Stimulated activated memory B cell treated with anti-CD40 and anti-IgM and Interleukin-4, amounts not matched to agents 10 μg/mL and 1 μg/mL and 100 μg/mL, for 72 hours (primary cell): ENCODE data around the gene GPATCH8.

Source experiments
- ATAC-seq: fragments of 150-1000 bp; cut with Tn5 transposase; 2 replicates; pipeline ENCODE4 v1.10.0; 2021
- H3K27ac Mint-ChIP-seq: one replicate; pipeline ENCODE4 v1.8.0; 2022; ENCODE audit warnings: mild to moderate bottlenecking, mixed read lengths
- H3K27me3 Mint-ChIP-seq: one replicate; pipeline ENCODE4 v1.8.0; 2022; ENCODE audit warnings: mixed read lengths
- H3K36me3 Mint-ChIP-seq: one replicate; pipeline ENCODE4 v1.8.0; 2022; ENCODE audit warnings: mixed read lengths
- H3K4me1 Mint-ChIP-seq: one replicate; pipeline ENCODE4 v1.8.0; 2022; ENCODE audit warnings: mixed read lengths
- H3K4me3 Mint-ChIP-seq: one replicate; pipeline ENCODE4 v1.8.0; 2022; ENCODE audit warnings: mild to moderate bottlenecking, moderate library complexity, mixed read lengths
- H3K9me3 Mint-ChIP-seq: one replicate; pipeline ENCODE4 v1.8.0; 2022; ENCODE audit warnings: mixed read lengths

GPATCH8 gene

DNA sequence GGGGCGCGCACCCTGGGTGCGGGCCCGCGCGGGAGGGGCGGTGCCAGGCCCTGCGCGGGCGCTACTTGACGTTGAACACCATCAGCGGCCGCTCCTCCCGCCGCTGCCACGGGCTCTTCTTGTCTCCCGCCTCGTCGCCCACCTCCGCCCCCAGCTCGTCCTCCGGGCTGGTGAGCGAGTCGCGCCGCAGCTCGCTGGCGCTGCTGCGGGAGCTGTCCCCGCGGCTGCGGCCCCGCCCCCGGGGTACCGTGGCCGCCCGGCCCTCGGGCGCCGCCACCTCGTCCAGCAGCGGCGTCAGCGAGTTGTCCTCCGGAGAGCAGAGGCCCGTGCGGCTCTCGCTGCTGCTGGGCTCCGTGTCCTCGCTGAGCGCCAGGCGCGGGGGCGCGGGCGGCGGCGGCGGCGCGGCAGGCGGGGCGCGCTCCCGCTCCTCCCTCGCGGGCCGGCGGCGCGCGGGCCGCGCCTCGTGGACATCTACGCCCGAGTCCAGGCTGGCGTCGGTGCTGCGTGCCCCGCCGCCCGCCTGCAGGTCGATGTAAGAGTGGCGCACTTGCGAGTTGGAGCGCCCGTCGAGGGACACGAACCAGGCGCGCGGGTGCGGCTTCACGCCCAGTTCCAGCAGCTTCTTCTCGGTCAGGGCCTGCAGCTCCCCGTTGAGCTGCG is 149.4 kb downstream of the GPATCH8 start:
- H3K27ac Mint-ChIP-seq = no peak overlapping the region
- H3K27me3 Mint-ChIP-seq = no peaks in the 10 kb centered on the region

DNA sequence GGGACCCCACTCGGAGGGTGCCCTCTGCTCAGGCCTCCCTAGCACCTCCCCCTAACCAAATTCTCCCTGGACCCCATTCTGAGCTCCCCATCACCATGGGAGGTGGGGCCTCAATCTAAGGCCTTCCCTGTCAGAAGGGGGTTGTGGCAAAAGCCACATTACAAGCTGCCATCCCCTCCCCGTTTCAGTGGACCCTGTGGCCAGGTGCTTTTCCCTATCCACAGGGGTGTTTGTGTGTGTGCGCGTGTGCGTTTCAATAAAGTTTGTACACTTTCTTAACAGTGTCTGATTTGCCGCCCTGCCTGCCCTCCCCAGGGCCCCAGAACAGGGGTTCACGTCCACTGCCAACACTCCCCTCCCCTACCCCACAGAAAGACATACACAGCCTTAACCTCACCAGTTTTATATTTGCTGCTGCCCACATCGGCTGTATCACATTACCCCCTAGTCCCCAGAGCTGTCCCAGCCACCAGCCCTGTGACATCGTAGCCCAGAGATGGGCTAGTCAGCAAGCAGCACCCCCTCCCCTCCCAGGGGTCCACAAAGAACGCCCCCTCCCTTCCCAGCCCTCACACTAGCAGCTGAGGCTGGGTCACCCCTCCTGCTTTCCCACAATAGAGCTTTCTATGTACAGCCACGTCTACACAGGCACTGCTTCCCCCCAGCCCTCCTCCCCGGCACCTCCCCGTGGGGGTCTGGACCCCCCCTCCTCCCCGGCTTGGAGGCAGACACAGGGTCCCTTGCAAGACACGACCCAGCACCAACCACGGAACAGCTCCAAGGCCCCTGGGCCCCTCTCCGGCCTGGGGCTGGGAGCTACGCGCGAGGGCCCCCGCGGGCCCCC is 150.2 kb downstream of the GPATCH8 start:
- peak overlapping the region; percentile 30 for H3K4me3 Mint-ChIP-seq
- H3K36me3 Mint-ChIP-seq = peaks cover 37% of the 10 kb centered on the region
- no peak overlapping the region for H3K27ac Mint-ChIP-seq
- no peaks in the 10 kb centered on the region for H3K27me3 Mint-ChIP-seq
- no peaks in the 10 kb centered on the region for H3K9me3 Mint-ChIP-seq
- peaks cover 48% of the 10 kb centered on the region for H3K4me1 Mint-ChIP-seq
- ATAC-seq = no peak

More for the DNA sequence above, 149.4 kb downstream of the GPATCH8 start:
- ATAC-seq = peak; percentile 2
- H3K36me3 Mint-ChIP-seq = peaks cover 37% of the 10 kb centered on the region
- H3K4me1 Mint-ChIP-seq = peaks cover 44% of the 10 kb centered on the region
- no peaks in the 10 kb centered on the region for H3K9me3 Mint-ChIP-seq
- H3K4me3 Mint-ChIP-seq = peak overlapping the region; percentile 71

DNA sequence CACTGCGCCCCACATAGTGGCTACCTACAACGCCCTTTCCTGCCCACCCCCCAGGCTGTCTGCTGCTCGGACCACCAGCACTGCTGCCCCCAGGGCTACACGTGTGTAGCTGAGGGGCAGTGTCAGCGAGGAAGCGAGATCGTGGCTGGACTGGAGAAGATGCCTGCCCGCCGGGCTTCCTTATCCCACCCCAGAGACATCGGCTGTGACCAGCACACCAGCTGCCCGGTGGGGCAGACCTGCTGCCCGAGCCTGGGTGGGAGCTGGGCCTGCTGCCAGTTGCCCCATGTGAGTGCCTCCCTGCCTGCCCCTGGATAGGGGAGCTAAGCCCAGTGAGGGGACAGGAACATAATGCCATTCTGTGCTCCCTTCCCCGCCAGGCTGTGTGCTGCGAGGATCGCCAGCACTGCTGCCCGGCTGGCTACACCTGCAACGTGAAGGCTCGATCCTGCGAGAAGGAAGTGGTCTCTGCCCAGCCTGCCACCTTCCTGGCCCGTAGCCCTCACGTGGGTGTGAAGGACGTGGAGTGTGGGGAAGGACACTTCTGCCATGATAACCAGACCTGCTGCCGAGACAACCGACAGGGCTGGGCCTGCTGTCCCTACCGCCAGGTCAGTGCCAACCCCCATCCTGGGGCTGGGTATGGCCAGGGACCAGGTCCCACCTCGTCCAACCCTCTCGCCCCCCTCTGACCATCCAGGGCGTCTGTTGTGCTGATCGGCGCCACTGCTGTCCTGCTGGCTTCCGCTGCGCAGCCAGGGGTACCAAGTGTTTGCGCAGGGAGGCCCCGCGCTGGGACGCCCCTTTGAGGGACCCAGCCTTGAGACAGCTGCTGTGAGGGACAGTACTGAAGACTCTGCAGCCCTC is 151.0 kb downstream of the GPATCH8 start:
- no peak overlapping the region for H3K27ac Mint-ChIP-seq
- H3K36me3 Mint-ChIP-seq = peaks cover 37% of the 10 kb centered on the region
- no peaks in the 10 kb centered on the region for H3K9me3 Mint-ChIP-seq
- no peak for ATAC-seq
- peaks cover 57% of the 10 kb centered on the region for H3K4me1 Mint-ChIP-seq
- H3K4me3 Mint-ChIP-seq = no peak overlapping the region
- H3K27me3 Mint-ChIP-seq = no peaks in the 10 kb centered on the region

DNA sequence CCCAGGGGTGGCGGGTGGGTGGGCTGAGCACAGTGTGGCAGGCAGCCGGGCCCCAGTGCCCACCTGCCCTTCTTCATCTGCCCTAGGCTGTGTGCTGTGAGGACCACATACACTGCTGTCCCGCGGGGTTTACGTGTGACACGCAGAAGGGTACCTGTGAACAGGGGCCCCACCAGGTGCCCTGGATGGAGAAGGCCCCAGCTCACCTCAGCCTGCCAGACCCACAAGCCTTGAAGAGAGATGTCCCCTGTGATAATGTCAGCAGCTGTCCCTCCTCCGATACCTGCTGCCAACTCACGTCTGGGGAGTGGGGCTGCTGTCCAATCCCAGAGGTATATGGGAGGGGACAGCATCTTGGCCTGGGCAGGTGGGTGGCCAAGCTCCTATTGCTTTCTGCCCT is 151.7 kb downstream of the GPATCH8 start:
- H3K9me3 Mint-ChIP-seq = no peaks in the 10 kb centered on the region
- H3K4me1 Mint-ChIP-seq = peaks cover 64% of the 10 kb centered on the region
- H3K36me3 Mint-ChIP-seq = peaks cover 37% of the 10 kb centered on the region
- H3K27ac Mint-ChIP-seq = no peak overlapping the region
- no peak overlapping the region for H3K4me3 Mint-ChIP-seq
- ATAC-seq = no peak
- no peaks in the 10 kb centered on the region for H3K27me3 Mint-ChIP-seq

DNA sequence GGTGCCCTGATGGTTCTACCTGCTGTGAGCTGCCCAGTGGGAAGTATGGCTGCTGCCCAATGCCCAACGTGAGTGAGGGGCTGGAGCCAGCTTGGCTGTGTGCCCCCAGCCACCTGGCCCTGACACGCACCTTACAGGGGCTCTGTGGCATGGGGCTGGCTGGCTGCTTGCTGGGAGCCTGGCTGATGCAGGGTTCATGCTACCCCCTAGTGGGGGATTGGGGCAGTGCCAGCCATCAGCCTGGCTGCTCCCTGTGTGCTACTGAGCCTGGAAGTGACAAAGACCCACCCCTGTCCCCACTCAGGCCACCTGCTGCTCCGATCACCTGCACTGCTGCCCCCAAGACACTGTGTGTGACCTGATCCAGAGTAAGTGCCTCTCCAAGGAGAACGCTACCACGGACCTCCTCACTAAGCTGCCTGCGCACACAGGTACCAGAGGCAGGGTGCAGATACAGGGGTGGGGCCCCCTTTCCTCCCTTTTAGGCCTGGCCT is 152.4 kb downstream of the GPATCH8 start:
- H3K27me3 Mint-ChIP-seq = no peaks in the 10 kb centered on the region
- H3K4me3 Mint-ChIP-seq = no peak overlapping the region
- H3K9me3 Mint-ChIP-seq = no peaks in the 10 kb centered on the region
- peaks cover 43% of the 10 kb centered on the region for H3K36me3 Mint-ChIP-seq
- H3K4me1 Mint-ChIP-seq = peaks cover 71% of the 10 kb centered on the region
- no peak for ATAC-seq
- H3K27ac Mint-ChIP-seq = peak overlapping the region; percentile 28

DNA sequence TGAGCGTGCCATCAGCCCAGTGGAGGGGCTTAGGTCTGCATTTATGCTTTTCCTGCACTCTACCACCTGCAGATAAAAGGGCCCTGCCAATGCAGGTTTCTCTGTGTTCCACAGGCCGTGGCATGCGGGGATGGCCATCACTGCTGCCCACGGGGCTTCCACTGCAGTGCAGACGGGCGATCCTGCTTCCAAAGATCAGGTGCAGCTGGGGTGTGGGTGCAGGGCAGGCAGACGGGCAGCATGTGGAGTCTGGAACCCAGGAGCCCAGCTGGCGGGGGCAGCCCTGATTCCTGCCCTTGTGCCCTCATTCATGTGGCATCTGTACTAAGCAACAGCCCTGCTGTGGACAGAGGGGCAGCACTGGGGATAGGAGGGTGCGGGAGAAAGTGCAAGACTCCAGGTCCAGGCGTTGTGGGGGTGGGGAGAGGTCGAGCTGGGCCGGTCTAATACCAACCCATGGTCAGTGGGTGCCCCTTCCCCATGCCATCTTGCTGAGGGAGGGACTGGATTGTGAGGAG is 153.6 kb downstream of the GPATCH8 start:
- H3K4me1 Mint-ChIP-seq = peaks cover 80% of the 10 kb centered on the region

DNA sequence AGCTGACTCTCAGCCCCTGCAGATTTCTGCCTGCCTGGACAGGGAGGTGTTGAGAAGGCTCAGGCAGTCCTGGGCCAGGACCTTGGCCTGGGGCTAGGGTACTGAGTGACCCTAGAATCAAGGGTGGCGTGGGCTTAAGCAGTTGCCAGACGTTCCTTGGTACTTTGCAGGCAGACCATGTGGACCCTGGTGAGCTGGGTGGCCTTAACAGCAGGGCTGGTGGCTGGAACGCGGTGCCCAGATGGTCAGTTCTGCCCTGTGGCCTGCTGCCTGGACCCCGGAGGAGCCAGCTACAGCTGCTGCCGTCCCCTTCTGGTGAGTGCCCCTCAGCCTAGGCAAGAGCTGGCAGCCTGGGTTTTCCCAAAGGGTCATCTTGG is 154.2 kb downstream of the GPATCH8 start:
- peaks cover 84% of the 10 kb centered on the region for H3K4me1 Mint-ChIP-seq
- peaks cover 46% of the 10 kb centered on the region for H3K36me3 Mint-ChIP-seq
- H3K4me3 Mint-ChIP-seq = peak overlapping the region; percentile 29
- ATAC-seq = no peak
- no peaks in the 10 kb centered on the region for H3K27me3 Mint-ChIP-seq
- peak overlapping the region; percentile 97 for H3K27ac Mint-ChIP-seq
- H3K9me3 Mint-ChIP-seq = no peaks in the 10 kb centered on the region

More for the DNA sequence above, 153.6 kb downstream of the GPATCH8 start:
- Mint-ChIP-seq H3K4me3 (peak overlapping the region; percentile 54), H3K36me3 (peaks cover 46% of the 10 kb centered on the region), H3K9me3 (no peaks in the 10 kb centered on the region), H3K27me3 (no peaks in the 10 kb centered on the region), H3K27ac (peak overlapping the region; percentile 97)
- ATAC-seq = no peak

DNA sequence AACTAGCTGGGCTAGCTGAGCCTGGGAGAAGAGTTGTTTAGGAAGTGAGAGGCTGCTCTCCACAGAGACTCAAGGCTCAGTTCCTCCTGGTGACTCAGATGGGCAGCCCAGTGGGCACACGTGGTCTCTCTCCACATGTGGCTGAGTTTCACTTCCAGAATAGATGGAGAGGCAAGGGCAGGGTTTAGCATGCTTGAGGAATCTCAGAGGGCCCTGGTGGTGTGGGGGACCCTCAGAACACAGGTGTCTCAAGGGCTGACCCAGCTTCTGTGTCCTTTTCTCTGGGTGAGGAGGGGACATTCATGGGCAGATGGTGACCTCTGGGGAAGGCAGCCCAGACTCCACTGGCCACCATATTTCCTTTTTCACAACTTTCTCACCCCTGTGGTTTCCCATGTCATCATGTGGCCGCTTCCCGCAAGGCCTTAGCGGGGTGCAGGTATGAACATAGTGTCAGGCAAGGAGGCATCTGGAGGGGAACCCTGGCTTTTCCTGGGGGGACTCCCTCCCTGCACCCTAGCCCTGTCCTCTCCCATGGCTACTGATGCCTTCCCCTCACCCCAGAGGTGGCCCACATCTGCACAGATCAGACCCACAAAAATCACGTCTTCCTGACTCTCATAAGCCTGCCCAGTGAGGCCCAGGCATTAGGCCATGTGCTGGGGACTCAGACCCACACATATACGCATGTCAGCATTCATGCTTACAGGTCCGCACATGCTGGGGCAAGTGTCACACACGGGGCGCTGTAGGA is 154.8 kb downstream of the GPATCH8 start:
- Mint-ChIP-seq H3K36me3 (peaks cover 46% of the 10 kb centered on the region), H3K9me3 (no peaks in the 10 kb centered on the region), H3K4me3 (peak overlapping the region; percentile 29), H3K4me1 (peaks cover 84% of the 10 kb centered on the region), H3K27ac (peak overlapping the region; percentile 97), H3K27me3 (no peaks in the 10 kb centered on the region)
- ATAC-seq = peak; percentile 88
